Measurements from ENCODE around the gene CLIC3.

- no peak for TF ChIP-seq CTCF (conservative IDR thresholded peaks at IDR 0.05; ENCODE audit: low read depth, low read length)
- TF ChIP-seq EZH2 (IDR thresholded peaks at IDR 0.05; ENCODE audit: low read length, unreplicated experiment) = no peak
- no peak for TF ChIP-seq EZH2phosphoT487 (IDR thresholded peaks at IDR 0.05; ENCODE audit: borderline replicate concordance, low read length)
These were observed 47.0 kb downstream of the CLIC3 start for GRCh38 chr9:136949239-136949816.

All from PC-3 (cell line).